GM12872 (cell line): ENCODE data around the gene PROC.

ENCODE experiments used
- TF ChIP-seq, protein P1 (sequence below): IDR thresholded peaks from 3 replicates; pipeline ENCODE4 v1.5.1; 2011; ENCODE audit warnings: low read depth, mild to moderate bottlenecking, low read length, moderate library complexity; ENCODE audit not compliant: insufficient read depth

Gene PROC

DNA sequence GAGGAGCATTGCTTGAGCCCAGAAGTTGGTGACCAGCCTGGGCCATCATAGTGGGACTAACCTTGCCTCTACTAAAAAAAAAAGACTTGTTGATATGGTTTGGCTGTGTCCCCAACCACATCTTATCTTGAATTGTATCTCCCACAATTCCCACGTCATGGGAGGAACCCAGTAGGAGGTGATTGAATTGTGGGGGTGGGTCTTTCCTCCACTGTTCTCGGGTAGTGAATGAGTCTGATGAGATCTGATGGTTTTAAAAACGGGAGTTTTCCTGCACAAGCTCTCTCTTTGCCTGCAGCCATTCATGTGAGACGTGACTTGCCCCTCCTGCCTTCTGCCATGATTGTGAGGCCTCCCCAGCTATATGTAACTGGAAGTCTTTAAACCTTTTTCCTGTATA, 47.0 kb downstream of the PROC start:
- TF ChIP-seq, protein P1, sequence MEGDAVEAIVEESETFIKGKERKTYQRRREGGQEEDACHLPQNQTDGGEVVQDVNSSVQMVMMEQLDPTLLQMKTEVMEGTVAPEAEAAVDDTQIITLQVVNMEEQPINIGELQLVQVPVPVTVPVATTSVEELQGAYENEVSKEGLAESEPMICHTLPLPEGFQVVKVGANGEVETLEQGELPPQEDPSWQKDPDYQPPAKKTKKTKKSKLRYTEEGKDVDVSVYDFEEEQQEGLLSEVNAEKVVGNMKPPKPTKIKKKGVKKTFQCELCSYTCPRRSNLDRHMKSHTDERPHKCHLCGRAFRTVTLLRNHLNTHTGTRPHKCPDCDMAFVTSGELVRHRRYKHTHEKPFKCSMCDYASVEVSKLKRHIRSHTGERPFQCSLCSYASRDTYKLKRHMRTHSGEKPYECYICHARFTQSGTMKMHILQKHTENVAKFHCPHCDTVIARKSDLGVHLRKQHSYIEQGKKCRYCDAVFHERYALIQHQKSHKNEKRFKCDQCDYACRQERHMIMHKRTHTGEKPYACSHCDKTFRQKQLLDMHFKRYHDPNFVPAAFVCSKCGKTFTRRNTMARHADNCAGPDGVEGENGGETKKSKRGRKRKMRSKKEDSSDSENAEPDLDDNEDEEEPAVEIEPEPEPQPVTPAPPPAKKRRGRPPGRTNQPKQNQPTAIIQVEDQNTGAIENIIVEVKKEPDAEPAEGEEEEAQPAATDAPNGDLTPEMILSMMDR = no peak

DNA sequence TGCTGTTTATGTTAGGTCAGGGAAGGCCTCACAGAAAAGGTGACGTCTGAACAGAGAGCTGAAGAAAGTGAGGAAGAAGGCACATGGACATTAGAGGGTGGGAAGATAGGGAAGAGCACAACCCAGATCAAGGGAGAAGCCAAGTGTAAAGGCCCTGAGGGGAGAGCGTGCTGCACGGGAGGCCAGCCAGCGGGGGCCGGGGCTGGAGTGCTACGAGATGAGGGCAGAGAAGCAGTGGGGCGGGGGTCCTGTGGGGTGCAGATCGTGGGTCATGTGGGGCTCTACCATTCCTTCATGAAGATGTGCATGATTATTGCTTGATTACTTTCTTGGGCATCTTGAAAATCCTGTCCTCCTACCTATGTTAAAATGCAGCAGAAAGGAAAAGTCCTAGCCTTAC, 50.8 kb downstream of the PROC start:
- TF ChIP-seq, protein P1 = no peak

DNA sequence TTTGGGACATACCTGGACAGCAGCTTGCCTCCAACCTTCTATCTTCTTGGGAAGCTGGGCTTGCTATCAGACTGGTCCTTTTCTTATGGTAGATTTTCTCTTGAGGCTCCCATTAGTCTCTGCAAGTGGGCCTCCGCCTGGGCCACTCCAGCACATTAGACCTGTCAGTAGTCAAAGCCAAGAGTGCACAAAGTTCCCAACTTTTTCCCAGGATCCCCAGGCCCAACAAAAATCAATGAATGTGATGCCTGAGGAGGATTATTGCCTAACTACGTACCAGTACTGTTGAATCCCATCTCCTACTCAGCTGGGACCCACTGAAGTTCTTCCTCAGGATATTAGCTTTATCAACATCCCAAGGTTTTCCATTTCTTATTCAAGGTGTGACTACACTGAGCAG, 51.7 kb downstream of the PROC start:
- TF ChIP-seq, protein P1 = no peak

DNA sequence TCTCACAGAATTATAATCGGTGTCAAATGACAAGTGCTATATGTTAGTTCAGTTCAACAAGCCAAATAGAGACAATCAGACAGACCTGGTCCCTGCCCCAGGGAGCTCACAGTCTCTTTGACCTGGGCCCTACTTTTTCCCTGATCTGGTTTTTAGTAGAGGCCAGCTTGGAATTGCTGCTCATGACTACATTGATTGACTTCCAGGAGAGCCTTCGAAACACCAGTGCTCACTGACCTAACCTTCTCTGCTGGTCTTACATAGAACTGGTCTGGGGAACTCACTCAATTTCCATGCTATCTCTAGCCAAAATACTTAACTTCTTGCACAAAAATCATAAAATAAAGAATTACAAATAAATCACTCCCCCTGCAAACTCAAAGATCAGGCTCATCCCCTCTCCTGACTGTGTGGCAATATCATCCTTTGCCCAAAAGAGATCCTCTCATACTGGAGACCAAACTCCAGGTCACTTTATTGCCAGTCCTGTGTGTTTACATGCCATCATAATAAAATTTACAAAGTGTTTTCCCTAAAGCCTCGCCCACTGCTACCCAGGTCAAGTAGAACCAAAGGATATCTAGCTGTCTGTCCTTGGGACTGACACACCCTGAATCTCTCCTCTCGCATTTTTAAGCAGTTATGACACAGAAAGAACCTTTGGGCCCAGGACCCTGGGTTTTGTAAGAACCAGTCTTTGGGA, 53.2 kb downstream of the PROC start:
- TF ChIP-seq, protein P1 = no peak

DNA sequence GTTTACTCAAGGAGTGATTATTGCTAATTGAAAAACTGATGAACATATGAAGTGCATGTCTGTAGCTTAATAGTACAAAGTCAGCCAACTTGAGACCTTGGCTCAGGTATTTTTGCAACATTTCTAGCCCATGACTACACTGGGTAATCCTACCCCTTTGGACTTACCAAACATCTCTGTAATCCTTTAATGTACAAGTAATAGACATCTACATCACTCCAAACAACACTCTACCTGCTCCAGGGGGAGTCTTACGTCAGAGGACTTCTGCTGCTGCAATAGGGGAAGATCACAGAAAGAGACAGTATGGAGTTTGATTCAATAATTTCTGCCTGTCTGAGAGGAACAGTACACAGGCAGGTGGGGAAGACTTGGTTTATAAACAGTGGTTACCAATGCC, 54.0 kb downstream of the PROC start:
- TF ChIP-seq, protein P1 = no peak

DNA sequence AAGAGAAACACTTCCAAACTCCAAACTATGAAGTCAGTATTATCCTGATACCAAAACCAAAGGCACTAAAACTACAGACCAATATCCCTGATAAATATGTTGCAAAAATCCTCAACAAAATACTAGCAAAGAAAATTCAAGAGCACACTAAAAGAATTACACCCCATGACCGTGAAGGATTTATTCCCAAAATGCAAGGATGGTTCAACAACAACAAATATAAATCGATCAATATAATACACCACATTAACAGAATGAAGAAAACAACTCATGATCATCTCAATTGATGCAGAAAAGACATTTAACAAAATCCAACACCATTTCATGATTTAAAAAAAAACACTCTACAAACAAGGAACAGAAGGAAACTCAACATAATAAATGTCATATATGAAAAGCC, 57.6 kb downstream of the PROC start:
- TF ChIP-seq, protein P1 = no peak
